Left cardiac atrium (tissue), 2 donors: ENCODE data around the gene MRPS15. TPM values are rescaled to one million over a fixed set of nuclear protein-coding genes. Genes with fewer than 3 reads are reported as not detected.

Source experiments
- total RNA-seq, 2 donors: library from RNA; stranded (reverse); fragmentation: NEBNext Ultra II Directional; extraction: Animal tissue kit (Norgen Biotek cat#: 25700); gene quantifications; one replicate each; pipeline ENCODE4 v1.2.1, GENCODE V29; 2021
- donor health status: DM: no; HTN: yes; CAD: no; lungs with severe emphysema.
- donor health status: DM: yes; HTN: yes; CAD: no.

MRPS15 gene
- total RNA-seq, 2 donors from 2014 or later, result 88.0 to 88.4 TPM

Other genes starting within 250 kb of the MRPS15 start
- gene THRAP3, start 239.9 kb downstream of the MRPS15 start, total RNA-seq, result 10 to 100 TPM; 55.9 to 77.0 TPM
- gene SH3D21, start 158.0 kb downstream of the MRPS15 start, total RNA-seq, result 1 to 10 TPM; 2.5 to 3.0 TPM
- gene EVA1B, start 140.7 kb downstream of the MRPS15 start, total RNA-seq, result 10 to 100 TPM; 15.6 to 16.7 TPM
- 10 to 100 TPM; 69.2 to 77.8 TPM for gene STK40, start 78.5 kb downstream of the MRPS15 start, total RNA-seq
- gene LSM10, start 66.5 kb downstream of the MRPS15 start, total RNA-seq, result 10 to 100 TPM; 59.2 to 63.9 TPM
- 1 to 10 TPM; 5.9 to 6.4 TPM for gene OSCP1, start 13.9 kb downstream of the MRPS15 start, total RNA-seq
- 10 to 100 TPM in 1 of 2 donors, 1 to 10 TPM in 1; 8.3 to 10.0 TPM for gene CSF3R, start 18.5 kb upstream of the MRPS15 start, total RNA-seq